Mucosa of descending colon (tissue), 3 donors: Measurements from ENCODE around the gene TMEM170B. TPM values are rescaled to one million over a fixed set of nuclear protein-coding genes. Genes with fewer than 3 reads are reported as not detected.

ENCODE experiments used
- ATAC-seq: fragments of 200-7000 bp; cut with Tn5 transposase; one replicate; pipeline ENCODE4 v1.9.1; 2020; ENCODE audit warnings: mild to moderate bottlenecking, moderate library complexity
- DNase-seq, 3 donors: peaks; one replicate each; pipeline ENCODE4 v3.0.0-alpha.2; 2020
- H3K36me3 ChIP-seq: fragments of 200-600 bp; one replicate; pipeline ENCODE4 v1.8.0; 2021; ENCODE audit warnings: low read depth, mild to moderate bottlenecking
- H3K4me1 ChIP-seq: fragments of 200-600 bp; one replicate; pipeline ENCODE4 v1.8.0; 2021; ENCODE audit warnings: low read depth, mild to moderate bottlenecking
- H3K4me3 ChIP-seq: fragments of 200-600 bp; one replicate; pipeline ENCODE4 v1.8.0; 2021; ENCODE audit warnings: mild to moderate bottlenecking
- H3K9me3 ChIP-seq: fragments of 200-600 bp; one replicate; pipeline ENCODE4 v1.8.0; 2021; ENCODE audit warnings: mild to moderate bottlenecking
- CTCF ChIP-seq: fragments of 200-600 bp; IDR thresholded peaks from one replicate; pipeline ENCODE4 v1.8.0; 2022; ENCODE audit warnings: antibody characterized with exemption, mild to moderate bottlenecking
- intact Hi-C, 2 donors: fragments of 100-400 bp; cut with DNase I in 1 of 2; cut with micrococcal nuclease in 1 of 2; formaldehyde crosslinking; loops; one replicate each; pipeline versions ENCODE4 v1.11.0 to v1.11.1; 2022; cut with DNase I, micrococcal nuclease
- total RNA-seq, 3 donors: library from RNA; stranded (reverse); fragmentation: NEBNext Ultra II Directional in 2 of 3; extraction: Animal tissue kit (Norgen Biotek cat#: 25700) in 2 of 3; gene quantifications; one replicate each; pipeline versions ENCODE4 v1.2.1 to v1.2.4, GENCODE V29; 2021 to 2023
- donor health status: DM: no; HTN: no; CAD: no; lungs with moderate emphysema.
- donor health status: DM: no; HTN: no; CAD: no.
- donor health status: DM: no; HTN: yes; CAD: no.

TMEM170B gene
- total RNA-seq, 3 donors from 2014 or later: 0.98 to 9.0 (median 2.0) TPM

DNA sequence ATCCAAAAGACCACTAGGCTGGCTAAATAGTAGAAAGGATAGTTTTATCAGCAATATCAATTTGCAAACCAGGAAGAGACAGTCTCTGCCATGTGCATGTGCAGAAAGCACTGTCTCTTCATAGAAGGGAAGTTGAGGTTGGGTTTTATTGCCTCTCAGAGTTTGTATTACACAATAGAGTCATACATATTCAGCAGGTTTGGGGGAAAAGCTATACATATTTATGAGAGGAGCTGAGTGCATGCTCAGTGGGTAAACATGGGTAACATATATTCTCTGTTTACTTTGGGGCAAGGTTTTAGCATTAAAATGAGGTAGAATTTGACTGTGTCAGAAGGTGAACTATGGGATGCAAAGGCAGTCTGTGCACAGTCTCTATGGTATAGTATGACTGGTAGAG, 14.9 kb downstream of the TMEM170B start:
- TF ChIP-seq CTCF: no peak
- intact Hi-C loops: no loop called here
- Histone ChIP-seq H3K9me3 (no peaks in the 10 kb centered on the region), H3K36me3 (no peaks in the 10 kb centered on the region), H3K4me1 (no peaks in the 10 kb centered on the region), H3K4me3 (no peak overlapping the region)
- DNase-seq: no peak
- peak; percentile 12 for ATAC-seq

DNA sequence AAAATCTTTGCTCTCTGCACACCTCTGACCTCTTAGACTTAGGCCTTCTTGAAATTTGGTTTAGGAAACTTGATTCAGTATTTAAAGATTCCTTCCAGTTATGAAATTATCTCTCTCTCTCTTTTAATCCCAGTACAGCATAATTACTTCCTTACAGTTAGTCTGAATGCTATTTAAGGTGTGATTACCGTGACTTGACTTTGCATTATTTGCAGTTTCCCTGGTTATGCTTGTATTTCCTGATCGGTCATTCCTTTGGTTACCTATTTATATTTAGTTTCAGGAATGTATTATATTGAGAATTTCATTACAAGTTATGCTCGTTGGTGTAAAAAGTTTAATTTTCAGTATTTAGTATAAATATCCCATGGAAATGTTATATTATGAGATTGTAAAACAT, 16.3 kb downstream of the TMEM170B start:
- Histone ChIP-seq H3K4me1 (no peaks in the 10 kb centered on the region), H3K36me3 (no peaks in the 10 kb centered on the region), H3K9me3 (no peaks in the 10 kb centered on the region), H3K4me3 (no peak overlapping the region)
- TF ChIP-seq CTCF: no peak
- intact Hi-C loops: no loop called here
- no peak for ATAC-seq
- DNase-seq: no peak

DNA sequence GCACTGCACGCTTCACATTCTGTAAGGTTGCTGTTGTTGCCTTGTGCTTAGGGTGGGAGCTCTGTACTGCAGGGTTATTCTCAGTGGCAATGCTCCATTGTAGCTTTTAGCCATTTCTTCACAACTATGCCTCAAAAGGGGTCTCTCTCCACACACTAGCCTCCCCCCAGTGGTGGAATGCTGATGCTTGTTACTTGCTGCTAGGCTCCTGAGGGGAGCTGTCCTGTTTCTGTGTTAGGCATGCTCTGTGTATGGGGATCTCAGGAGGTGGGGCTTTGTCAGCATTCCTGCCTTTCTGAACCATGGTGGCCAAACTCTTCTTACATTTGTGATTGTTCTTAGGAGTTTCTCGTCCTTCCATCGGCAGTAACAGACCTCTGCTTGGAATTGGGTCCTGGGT, 18.8 kb downstream of the TMEM170B start:
- H3K36me3 ChIP-seq: no peaks in the 10 kb centered on the region
- intact Hi-C loops: no loop called here
- H3K4me3 ChIP-seq: no peak overlapping the region
- ATAC-seq (no peak), DNase-seq (no peak)
- no peaks in the 10 kb centered on the region for H3K4me1 ChIP-seq
- H3K9me3 ChIP-seq: no peaks in the 10 kb centered on the region
- TF ChIP-seq CTCF: no peak

DNA sequence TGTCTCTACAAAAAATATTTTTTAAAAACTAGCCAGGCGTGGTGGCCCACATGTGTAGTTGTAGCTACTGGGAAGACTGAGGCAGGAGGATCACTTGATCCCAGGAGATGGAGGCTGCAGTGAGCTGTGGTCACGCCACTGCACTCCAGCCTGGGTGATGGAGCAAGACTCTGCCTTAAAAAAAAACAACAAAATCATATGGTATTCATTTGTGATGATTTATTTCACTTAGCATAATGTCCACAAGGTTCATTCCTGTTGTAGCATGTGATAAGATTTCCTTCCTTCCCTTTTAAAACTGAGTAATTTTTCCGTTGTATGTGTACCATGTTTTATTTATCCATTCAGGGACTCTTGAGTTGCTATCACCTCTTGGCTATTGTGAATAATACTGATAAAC, 26.2 kb downstream of the TMEM170B start:
- TF ChIP-seq CTCF: no peak
- Histone ChIP-seq H3K9me3 (no peaks in the 10 kb centered on the region), H3K4me3 (no peak overlapping the region), H3K36me3 (no peaks in the 10 kb centered on the region), H3K4me1 (no peaks in the 10 kb centered on the region)
- DNase-seq (no peak), ATAC-seq (no peak)
- intact Hi-C loops: no loop called here

- Histone ChIP-seq H3K9me3 (no peaks in the 10 kb centered on the region), H3K36me3 (no peaks in the 10 kb centered on the region), H3K4me1 (no peaks in the 10 kb centered on the region), H3K4me3 (no peak overlapping the region)
- no peak for TF ChIP-seq CTCF
- ATAC-seq (no peak), DNase-seq (no peak)
- intact Hi-C loops: no loop called here
These were observed 29.1 kb downstream of the TMEM170B start for GRCh38 chr6:11566609-11567008.

DNA sequence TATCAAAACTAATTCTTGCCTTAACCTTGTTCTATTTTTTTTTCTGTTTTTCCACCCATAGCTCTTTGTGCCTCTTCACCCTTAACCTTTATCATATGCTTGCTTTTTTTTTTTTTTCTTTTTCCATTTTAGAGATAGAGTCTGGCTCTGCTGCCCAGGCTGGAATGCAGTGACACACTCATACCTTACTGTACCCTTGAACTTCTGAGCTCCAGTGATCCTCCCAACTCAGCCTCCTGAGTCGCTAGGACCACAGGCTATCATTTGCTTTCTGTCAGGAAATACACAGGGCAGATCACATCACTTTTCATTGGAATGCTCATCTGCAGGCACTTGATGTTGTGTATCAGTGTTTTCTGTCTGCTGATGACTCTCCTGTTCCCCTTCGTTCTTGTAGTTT, 33.5 kb downstream of the TMEM170B start:
- Histone ChIP-seq H3K4me3 (no peak overlapping the region), H3K9me3 (no peaks in the 10 kb centered on the region), H3K4me1 (no peaks in the 10 kb centered on the region), H3K36me3 (no peaks in the 10 kb centered on the region)
- DNase-seq (no peak), ATAC-seq (no peak)
- intact Hi-C loops: no loop called here
- no peak for TF ChIP-seq CTCF
